RWPE2 (cell line): ENCODE results near the gene CHRM5.

Experiments used
- ATAC-seq: fragments of 200-7000 bp; cut with Tn5 transposase; 3 replicates; pipeline ENCODE4 v1.9.1; 2021; ENCODE audit warnings: low read depth
- DNase-seq: peaks from one replicate; pipeline ENCODE4 v3.0.0-alpha.2; 2020; ENCODE audit warnings: low spot score
- H3K27ac ChIP-seq: fragments of 450-650 bp; 2 replicates; pipeline ENCODE4 v1.5.1; 2017; ENCODE audit warnings: mild to moderate bottlenecking; ENCODE audit not compliant: poor library complexity, severe bottlenecking
- H3K27me3 ChIP-seq: fragments of 250-450 bp; sonication (Bioruptor Pico); 2 replicates; pipeline ENCODE4 v1.5.1; 2021; ENCODE audit warnings: mild to moderate bottlenecking, moderate library complexity; ENCODE audit not compliant: insufficient read depth, poor library complexity, severe bottlenecking
- H3K36me3 ChIP-seq: fragments of 250-450 bp; sonication (Bioruptor Pico); 2 replicates; pipeline ENCODE4 v1.5.1; 2020; ENCODE audit warnings: low read depth, mild to moderate bottlenecking, moderate library complexity
- H3K4me1 ChIP-seq: fragments of 250-450 bp; sonication (Bioruptor Pico); 2 replicates; pipeline ENCODE4 v1.5.1; 2021; ENCODE audit warnings: mild to moderate bottlenecking, moderate library complexity; ENCODE audit not compliant: insufficient read depth, poor library complexity, severe bottlenecking
- H3K4me3 ChIP-seq: fragments of 250-450 bp; sonication (Bioruptor Pico); 2 replicates; pipeline ENCODE4 v1.5.1; 2021; ENCODE audit warnings: mild to moderate bottlenecking, moderate library complexity; ENCODE audit not compliant: severe bottlenecking
- H3K9me3 ChIP-seq: fragments of 250-450 bp; sonication (Bioruptor Pico); 2 replicates; pipeline ENCODE4 v1.5.1; 2021; ENCODE audit warnings: mild to moderate bottlenecking, moderate library complexity; ENCODE audit not compliant: severe bottlenecking
- TF ChIP-seq, protein P1 (sequence below): fragments of 450-650 bp; IDR thresholded peaks from one replicate; pipeline ENCODE4 v1.5.1; 2017; ENCODE audit warnings: mild to moderate bottlenecking, moderate library complexity; ENCODE audit not compliant: poor library complexity, severe bottlenecking

The CHRM5 gene

DNA sequence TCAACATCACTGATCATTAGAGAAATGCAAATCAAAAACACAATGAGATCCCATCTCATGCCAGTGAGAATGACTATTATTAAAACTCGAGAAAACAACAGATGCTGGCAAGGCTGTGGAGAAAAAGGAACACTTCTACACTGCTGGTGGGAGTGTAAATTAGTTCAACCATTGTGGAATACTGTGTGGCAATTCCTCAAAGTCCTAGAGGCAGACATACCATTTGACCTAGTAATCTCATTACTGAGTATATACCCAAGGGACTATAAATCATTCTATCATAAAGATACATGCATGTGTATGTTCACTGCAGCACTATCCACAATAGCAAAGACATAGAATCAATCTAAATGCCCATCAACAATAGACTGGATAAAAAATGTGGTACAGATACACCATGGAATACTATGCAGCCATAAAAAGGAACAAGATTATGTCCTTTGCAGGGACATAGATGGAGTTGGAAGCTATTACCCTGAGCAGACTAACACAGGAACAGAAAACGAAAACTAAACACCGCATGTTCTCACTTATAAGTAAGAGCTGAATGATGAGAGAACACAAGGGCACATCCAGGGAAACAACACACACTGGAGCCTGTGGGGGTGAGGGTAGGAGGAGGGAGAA, 85.9 kb downstream of the CHRM5 start:
- no peak for ATAC-seq
- TF ChIP-seq, protein P1, sequence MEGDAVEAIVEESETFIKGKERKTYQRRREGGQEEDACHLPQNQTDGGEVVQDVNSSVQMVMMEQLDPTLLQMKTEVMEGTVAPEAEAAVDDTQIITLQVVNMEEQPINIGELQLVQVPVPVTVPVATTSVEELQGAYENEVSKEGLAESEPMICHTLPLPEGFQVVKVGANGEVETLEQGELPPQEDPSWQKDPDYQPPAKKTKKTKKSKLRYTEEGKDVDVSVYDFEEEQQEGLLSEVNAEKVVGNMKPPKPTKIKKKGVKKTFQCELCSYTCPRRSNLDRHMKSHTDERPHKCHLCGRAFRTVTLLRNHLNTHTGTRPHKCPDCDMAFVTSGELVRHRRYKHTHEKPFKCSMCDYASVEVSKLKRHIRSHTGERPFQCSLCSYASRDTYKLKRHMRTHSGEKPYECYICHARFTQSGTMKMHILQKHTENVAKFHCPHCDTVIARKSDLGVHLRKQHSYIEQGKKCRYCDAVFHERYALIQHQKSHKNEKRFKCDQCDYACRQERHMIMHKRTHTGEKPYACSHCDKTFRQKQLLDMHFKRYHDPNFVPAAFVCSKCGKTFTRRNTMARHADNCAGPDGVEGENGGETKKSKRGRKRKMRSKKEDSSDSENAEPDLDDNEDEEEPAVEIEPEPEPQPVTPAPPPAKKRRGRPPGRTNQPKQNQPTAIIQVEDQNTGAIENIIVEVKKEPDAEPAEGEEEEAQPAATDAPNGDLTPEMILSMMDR: no peak
- no peaks in the 10 kb centered on the region for H3K4me1 ChIP-seq
- peaks cover 16% of the 10 kb centered on the region for H3K9me3 ChIP-seq
- no peak overlapping the region for H3K4me3 ChIP-seq
- H3K27ac ChIP-seq: no peak overlapping the region
- no peaks in the 10 kb centered on the region for H3K27me3 ChIP-seq
- no peak for DNase-seq
- no peaks in the 10 kb centered on the region for H3K36me3 ChIP-seq

DNA sequence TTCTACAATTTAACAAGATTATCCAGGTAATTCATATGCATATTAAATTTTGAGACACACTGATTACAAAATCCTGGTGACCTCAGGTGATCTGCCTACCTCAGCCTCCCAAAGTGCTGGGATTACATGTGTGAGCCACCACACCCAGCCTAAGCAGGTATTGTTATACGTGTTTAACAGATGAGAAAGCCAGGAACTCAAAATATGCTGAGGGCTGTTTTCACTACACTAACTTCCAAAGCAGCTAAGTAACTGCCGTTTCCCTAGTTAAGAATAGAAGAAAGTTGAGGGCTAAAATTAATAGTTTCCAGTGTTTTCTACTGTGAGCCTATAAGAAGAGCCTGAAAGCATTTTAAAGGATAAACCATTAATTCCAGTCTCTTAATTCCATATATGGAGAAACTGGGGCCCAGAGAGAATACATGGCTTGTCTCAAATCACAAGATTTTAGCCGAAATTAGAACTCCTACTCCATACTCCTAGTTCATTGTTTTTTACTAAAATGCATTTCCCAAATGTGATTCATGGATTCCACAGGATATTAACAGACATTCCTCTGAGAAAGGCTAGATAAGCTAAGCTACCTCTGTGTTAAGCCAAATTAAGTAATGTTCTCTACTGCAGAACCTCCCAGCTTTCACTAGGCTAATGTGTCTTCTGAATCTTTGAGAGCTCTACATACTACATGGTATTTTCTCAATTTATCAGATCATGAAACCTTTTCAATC, 87.7 kb downstream of the CHRM5 start:
- DNase-seq (no peak), ATAC-seq (peak; percentile 84)
- Histone ChIP-seq H3K27me3 (no peaks in the 10 kb centered on the region), H3K4me1 (no peaks in the 10 kb centered on the region), H3K36me3 (no peaks in the 10 kb centered on the region), H3K27ac (no peak overlapping the region), H3K4me3 (no peak overlapping the region), H3K9me3 (peaks cover 6% of the 10 kb centered on the region)
- TF ChIP-seq, protein P1: no peak

DNA sequence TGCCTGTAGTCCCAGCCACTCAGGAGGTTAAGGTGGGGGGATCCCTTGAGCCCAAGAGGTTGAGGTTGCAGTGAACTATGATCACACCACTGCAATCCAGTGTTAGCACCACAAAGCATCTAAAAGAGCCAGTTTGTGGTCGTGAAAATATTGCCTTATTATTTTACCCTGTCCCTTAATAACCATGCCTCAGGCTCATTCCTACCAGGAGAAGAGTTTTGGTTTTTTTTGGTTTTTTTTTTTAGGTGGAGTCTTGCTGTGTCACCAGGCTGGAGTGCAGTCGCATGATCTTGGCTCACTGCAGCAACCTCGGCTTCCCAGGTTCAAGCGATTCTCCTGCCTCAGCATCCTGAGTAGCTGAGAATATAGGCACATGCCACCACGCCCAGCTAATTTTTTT, 88.6 kb downstream of the CHRM5 start:
- Histone ChIP-seq H3K27ac (no peak overlapping the region), H3K36me3 (no peaks in the 10 kb centered on the region), H3K9me3 (no peaks in the 10 kb centered on the region), H3K27me3 (no peaks in the 10 kb centered on the region), H3K4me3 (no peak overlapping the region), H3K4me1 (no peaks in the 10 kb centered on the region)
- DNase-seq: no peak
- TF ChIP-seq, protein P1: no peak
- ATAC-seq: no peak

DNA sequence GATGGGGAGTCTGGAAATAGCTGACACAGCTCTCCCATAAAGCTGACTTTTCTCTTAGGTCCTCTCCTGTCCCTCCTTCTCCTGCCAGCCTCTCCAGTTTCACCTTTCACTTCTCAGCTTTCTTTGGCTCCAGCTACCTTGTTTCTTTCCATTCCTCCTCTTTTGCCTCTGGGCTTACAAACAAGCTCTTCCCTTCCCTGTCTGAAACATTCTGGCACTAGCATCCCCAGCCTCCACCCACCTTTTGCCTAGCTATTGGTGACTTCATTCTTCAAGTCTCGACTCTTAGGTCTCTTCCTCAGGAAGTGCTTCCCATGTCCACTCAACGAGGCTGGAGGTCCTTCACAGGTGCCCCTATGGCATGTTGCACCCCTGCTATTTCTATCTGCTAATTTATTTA, 91.2 kb downstream of the CHRM5 start:
- Histone ChIP-seq H3K9me3 (no peaks in the 10 kb centered on the region), H3K27ac (no peak overlapping the region), H3K27me3 (no peaks in the 10 kb centered on the region), H3K4me1 (no peaks in the 10 kb centered on the region), H3K36me3 (no peaks in the 10 kb centered on the region), H3K4me3 (no peak overlapping the region)
- TF ChIP-seq, protein P1: no peak
- ATAC-seq: no peak
- no peak for DNase-seq

DNA sequence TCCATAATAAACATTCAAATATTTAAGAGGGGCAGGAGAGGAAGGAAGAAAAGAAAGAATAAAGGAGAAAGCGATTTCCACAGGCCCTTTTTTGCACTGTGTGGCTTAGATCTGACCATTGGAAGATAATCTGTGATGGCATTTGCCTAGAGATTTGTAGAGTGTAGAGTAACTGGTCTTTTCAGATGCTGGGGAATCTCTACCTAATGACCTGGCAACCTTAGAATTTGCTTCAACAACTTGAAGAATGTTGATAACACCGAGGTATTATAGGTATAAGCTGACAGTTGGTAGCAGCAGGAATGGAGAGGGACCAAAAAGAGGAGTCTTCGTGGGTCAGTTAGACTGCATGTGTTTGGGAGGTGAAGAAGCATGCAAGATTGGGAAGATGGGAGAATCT, 91.6 kb downstream of the CHRM5 start:
- H3K27me3 ChIP-seq: no peaks in the 10 kb centered on the region
- no peaks in the 10 kb centered on the region for H3K9me3 ChIP-seq
- ATAC-seq (no peak), DNase-seq (no peak)
- H3K4me1 ChIP-seq: no peaks in the 10 kb centered on the region
- H3K27ac ChIP-seq: no peak overlapping the region
- TF ChIP-seq, protein P1: no peak
- no peaks in the 10 kb centered on the region for H3K36me3 ChIP-seq
- H3K4me3 ChIP-seq: no peak overlapping the region
